Calu3 (cell line): ENCODE measurements around the gene APOA5. TPM values are rescaled to one million over a fixed set of nuclear protein-coding genes. Genes with fewer than 3 reads are reported as not detected.
A peak's percentile ranks its signal among the peaks of the same experiment; 100 is the strongest.

Experiments used
- BruUV-seq: library from RNA; stranded (reverse); fragments of 400-500 nt; replicated peaks from 2 replicates; lab custom pipeline; 2021; lab: Mats Ljungman, UMichigan
- CTCF ChIA-PET: fragments of 300-600 bp; sonication (Branson Sonifier 250); formaldehyde crosslinking; loops from one replicate; lab custom pipeline; 2022; ENCODE audit warnings: antibody characterized with exemption; lab: Charles Lee
- DNase-seq: peaks from one replicate; pipeline ENCODE4 v3.0.0; 2022
- H3K27ac Mint-ChIP-seq: one replicate; pipeline ENCODE4 v1.8.0; 2022; ENCODE audit warnings: mixed read lengths; ENCODE audit not compliant: unreplicated experiment
- H3K27me3 Mint-ChIP-seq: one replicate; pipeline ENCODE4 v1.8.0; 2022; ENCODE audit warnings: mixed read lengths; ENCODE audit not compliant: unreplicated experiment
- H3K36me3 Mint-ChIP-seq: one replicate; pipeline ENCODE4 v1.8.0; 2022; ENCODE audit warnings: mild to moderate bottlenecking, moderate library complexity, mixed read lengths; ENCODE audit not compliant: insufficient read depth, unreplicated experiment
- H3K4me1 Mint-ChIP-seq: one replicate; pipeline ENCODE4 v1.8.0; 2022; ENCODE audit warnings: mild to moderate bottlenecking, low read depth, mixed read lengths; ENCODE audit not compliant: unreplicated experiment
- H3K4me3 Mint-ChIP-seq: one replicate; pipeline ENCODE4 v1.8.0; 2022; ENCODE audit warnings: mild to moderate bottlenecking, low read depth, moderate library complexity, mixed read lengths; ENCODE audit not compliant: unreplicated experiment
- H3K9me3 Mint-ChIP-seq: one replicate; pipeline ENCODE4 v1.8.0; 2022; ENCODE audit warnings: low read depth, mixed read lengths; ENCODE audit not compliant: unreplicated experiment
- intact Hi-C: fragments of 100-400 bp; cut with micrococcal nuclease; formaldehyde crosslinking; loops from one replicate; pipeline ENCODE4 v1.10.0; 2022; ENCODE audit not compliant: unreplicated experiment
- total RNA-seq: library from RNA; stranded (reverse); gene quantifications from 2 replicates; pipeline ENCODE4 v1.2.3, GENCODE V29; 2022
- TF ChIP-seq, protein P1 (sequence below): fragments of 200-600 bp; IDR thresholded peaks from one replicate; pipeline ENCODE4 v1.8.0; 2022; ENCODE audit warnings: antibody characterized with exemption; ENCODE audit not compliant: unreplicated experiment

The APOA5 gene
- total RNA-seq, 1 experiment from 2014 or later: not detected

DNA sequence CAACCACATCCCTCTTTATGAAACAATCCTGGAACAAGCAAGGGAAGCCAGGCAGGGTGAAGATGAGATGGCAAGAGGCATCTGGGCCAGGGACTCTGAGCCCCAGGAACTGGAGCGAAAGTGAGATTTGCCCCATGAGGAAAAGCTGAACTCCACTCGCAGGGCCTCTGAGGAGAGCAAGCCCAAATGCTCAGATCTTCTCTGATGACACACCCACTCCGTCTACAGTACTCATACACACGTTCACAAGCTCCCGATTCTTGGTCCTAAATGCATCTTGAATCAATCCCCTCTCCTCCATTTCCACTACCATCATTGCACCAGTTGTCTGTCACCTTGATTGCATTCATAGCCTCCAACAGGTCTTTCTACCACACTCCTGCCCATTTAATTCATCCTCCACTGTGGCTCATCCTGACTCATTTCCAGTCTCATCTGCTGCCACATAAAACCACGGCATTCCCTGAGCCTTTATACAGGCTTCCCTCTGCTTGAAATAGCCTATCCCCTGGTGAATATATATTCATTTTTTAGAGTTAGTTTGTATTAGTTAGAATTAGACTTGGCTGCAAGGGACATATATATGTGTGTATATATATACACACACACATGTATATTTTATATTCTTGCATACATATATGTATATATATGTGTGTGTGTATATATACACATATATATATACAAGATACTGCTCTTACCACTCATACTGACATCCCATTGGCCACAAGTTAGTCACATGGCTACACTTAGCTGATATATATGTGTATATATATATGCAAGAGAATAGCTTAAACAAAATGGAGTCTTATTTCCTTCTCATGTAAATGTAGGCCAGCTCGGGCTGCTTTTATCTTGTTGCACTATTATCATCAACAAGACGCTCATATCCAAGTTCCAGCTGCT, 1.4 kb upstream of the APOA5 start:
- DNase-seq: no peak
- Mint-ChIP-seq H3K4me3 (no peak overlapping the region), H3K9me3 (no peaks in the 10 kb centered on the region), H3K27me3 (no peaks in the 10 kb centered on the region), H3K27ac (no peak overlapping the region), H3K4me1 (peaks cover 8% of the 10 kb centered on the region), H3K36me3 (peaks cover 6% of the 10 kb centered on the region)
- TF ChIP-seq, protein P1, sequence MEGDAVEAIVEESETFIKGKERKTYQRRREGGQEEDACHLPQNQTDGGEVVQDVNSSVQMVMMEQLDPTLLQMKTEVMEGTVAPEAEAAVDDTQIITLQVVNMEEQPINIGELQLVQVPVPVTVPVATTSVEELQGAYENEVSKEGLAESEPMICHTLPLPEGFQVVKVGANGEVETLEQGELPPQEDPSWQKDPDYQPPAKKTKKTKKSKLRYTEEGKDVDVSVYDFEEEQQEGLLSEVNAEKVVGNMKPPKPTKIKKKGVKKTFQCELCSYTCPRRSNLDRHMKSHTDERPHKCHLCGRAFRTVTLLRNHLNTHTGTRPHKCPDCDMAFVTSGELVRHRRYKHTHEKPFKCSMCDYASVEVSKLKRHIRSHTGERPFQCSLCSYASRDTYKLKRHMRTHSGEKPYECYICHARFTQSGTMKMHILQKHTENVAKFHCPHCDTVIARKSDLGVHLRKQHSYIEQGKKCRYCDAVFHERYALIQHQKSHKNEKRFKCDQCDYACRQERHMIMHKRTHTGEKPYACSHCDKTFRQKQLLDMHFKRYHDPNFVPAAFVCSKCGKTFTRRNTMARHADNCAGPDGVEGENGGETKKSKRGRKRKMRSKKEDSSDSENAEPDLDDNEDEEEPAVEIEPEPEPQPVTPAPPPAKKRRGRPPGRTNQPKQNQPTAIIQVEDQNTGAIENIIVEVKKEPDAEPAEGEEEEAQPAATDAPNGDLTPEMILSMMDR: no peak
- CTCF ChIA-PET: no interaction called here
- BruUV-seq: no TSS peak
- intact Hi-C loops: loop anchor here (5.0 kb wide), 2 partner anchors 44 to 314 kb away; partner anchors contain the start of gene APOA1

DNA sequence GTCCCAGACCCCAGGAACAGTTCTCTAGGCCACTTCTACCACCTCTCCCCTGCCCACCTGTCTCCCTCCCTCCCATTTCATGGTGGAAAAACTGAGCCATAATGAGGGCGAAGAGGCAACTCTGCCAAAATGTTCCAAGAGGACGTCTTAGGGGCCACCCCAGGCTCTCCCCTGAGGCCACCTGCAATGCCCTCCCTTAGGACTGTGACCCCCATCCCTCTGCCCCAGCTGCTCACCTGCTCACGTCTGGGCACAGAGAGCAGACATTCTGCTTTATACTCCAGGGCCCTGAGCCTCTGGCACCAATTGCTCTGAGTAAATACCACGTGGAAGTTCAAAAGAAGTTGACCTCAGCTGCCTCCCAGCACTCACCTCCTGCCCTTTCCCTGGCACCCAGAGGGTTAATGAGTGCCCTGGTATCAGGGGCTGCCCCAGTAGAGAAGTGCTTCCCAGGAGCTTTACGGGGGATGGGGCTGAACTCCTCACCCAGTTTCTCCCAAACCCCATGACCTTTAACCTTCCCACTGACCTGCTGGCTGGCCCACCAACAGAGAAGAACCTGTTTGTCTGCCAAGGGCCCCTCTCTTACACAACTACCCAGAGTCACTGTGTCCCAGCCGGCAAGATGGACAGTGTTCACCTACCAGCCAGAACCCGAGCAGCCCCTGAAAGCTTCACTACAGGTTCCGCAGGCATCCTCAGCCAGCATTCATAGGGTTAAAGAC, 627 bp upstream of the APOA5 start:
- intact Hi-C loops: loop anchor here (5.0 kb wide), 2 partner anchors 45 to 315 kb away; partner anchors contain the start of gene APOA1
- CTCF ChIA-PET: interaction anchor here (1.5 kb wide), 1 partner anchor 434 kb away, joined by 4 read pairs; no protein-coding TSS in a partner anchor
- Mint-ChIP-seq H3K9me3 (no peaks in the 10 kb centered on the region), H3K27ac (no peak overlapping the region), H3K36me3 (peaks cover 14% of the 10 kb centered on the region), H3K4me3 (no peak overlapping the region), H3K27me3 (no peaks in the 10 kb centered on the region), H3K4me1 (peaks cover 11% of the 10 kb centered on the region)
- TF ChIP-seq, protein P1: no peak
- BruUV-seq: no TSS peak
- DNase-seq: no peak

DNA sequence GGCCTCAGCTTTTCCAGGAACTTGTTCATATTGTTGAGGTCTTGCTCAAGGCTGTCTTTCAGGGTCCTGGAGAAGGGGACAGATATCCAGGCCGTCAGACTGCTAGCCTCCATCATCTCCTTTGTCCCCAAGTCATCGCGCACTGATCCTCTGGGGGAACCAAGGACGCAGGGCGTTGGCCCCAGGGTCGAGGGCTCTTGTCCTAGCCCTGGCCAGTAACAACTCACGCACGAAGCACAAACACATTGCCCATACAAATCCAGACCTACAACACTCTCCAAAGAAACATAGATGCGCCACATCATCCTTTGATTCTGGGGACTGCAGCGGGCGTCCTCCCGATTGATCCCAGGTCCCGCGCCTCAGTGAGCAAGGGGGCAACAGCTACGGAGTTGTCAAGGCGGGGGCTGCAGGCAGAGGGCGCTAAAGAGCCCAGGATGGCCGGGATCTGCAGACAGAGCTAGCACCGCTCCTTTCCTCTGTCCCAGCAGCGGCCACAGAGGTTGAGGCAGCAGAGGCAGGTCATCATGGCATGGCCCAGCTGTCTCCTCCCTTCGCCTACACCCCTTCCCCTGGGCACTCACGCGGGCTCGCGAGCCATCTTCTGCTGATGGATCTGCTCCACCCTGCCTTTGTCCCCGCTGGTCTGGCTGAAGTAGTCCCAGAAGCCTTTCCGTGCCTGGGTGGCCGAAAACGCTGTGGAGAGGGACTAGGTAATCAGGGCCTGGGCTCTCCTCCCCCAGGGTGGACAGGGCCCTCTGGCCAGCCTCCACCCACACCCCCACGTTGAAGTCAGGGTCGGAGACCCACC, 472 bp downstream of the APOA5 start:
- H3K27ac Mint-ChIP-seq: no peak overlapping the region
- CTCF ChIA-PET: interaction anchor here (0.5 to 1.9 kb wide), 5 partner anchors 45 to 435 kb away, joined by 3 to 39 read pairs (median 4); no protein-coding TSS in a partner anchor
- H3K36me3 Mint-ChIP-seq: peaks cover 21% of the 10 kb centered on the region
- peaks cover 17% of the 10 kb centered on the region for H3K4me1 Mint-ChIP-seq
- intact Hi-C loops: loop anchor here (5.0 kb wide), 2 partner anchors 46 to 316 kb away; partner anchors contain the start of gene APOA1
- H3K9me3 Mint-ChIP-seq: no peaks in the 10 kb centered on the region
- H3K27me3 Mint-ChIP-seq: no peaks in the 10 kb centered on the region
- DNase-seq: peak; percentile 77
- H3K4me3 Mint-ChIP-seq: no peak overlapping the region
- no TSS peak for BruUV-seq
- TF ChIP-seq, protein P1: peak; percentile 57
